Pancreas (tissue), 10 donors: ENCODE measurements around the gene ZKSCAN2. TPM values are rescaled to one million over a fixed set of nuclear protein-coding genes. Genes with fewer than 3 reads are reported as not detected.

Experiments used
- ATAC-seq, 4 donors: fragments of 200-7000 bp; cut with Tn5 transposase; one replicate each; pipeline versions ENCODE4 v1.8.0 to v1.9.1; 2020; ENCODE audit warnings: mild to moderate bottlenecking in 4 of 4, moderate library complexity in 4 of 4
- DNase-seq, 6 donors: peaks; one replicate each; pipeline ENCODE4 v3.0.0-alpha.2; 2020
- FAIRE-seq: peaks from 2 replicates; lab custom pipeline; 2012; peaks lifted over from hg19 to GRCh38; lab: Jason Lieb, UNC
- H3K27ac ChIP-seq, 4 donors: fragments of 200-600 bp; sonication (generic); 1 replicate in 3 of 4; 2 replicates in 1 of 4; pipeline versions ENCODE4 v1.5.0 to v1.8.0; 2020
- H3K27me3 ChIP-seq, 4 donors: fragments of 200-600 bp; one replicate each; pipeline ENCODE4 v1.8.0; 2021
- H3K36me3 ChIP-seq, 3 donors: fragments of 200-600 bp; sonication (generic) in 1 of 3; one replicate each; pipeline versions ENCODE4 v1.5.0 to v1.8.0; 2020 to 2021
- H3K4me1 ChIP-seq, 3 donors: fragments of 200-600 bp; one replicate each; pipeline ENCODE4 v1.8.0; 2021
- H3K4me3 ChIP-seq, 4 donors: fragments of 200-600 bp; sonication (generic) in 2 of 4; one replicate each; pipeline versions ENCODE4 v1.5.0 to v1.8.0; 2020 to 2021
- H3K9me3 ChIP-seq, 4 donors: fragments of 200-600 bp; one replicate each; pipeline ENCODE4 v1.8.0; 2021
- WGBS, 2 donors: extraction: QIAGEN DNeasy Blood & Tissue Kit; methylation state at CpG; one replicate each; pipeline ENCODE4 v1.1.7; 2013; 5-methylcytosine and 5-hydroxymethylcytosine counted together
- intact Hi-C, 3 donors: fragments of 100-400 bp; cut with DNase I; formaldehyde crosslinking; loops; one replicate each; pipeline versions ENCODE4 v1.11.1 to v1.14.2; 2022
- polyA plus RNA-seq, 2 donors: library from polyadenylated mRNA; stranded (reverse); fragments of 200-250 nt; gene quantifications; one replicate each; pipeline ENCODE4 v1.2.3, GENCODE V29; 2013
- total RNA-seq, 6 donors: library from RNA; stranded (reverse); fragmentation: NEBNext Ultra II Directional in 4 of 6; extraction: Animal tissue kit (Norgen Biotek cat#: 25700) in 4 of 6; gene quantifications; one replicate each; pipeline versions ENCODE4 v1.2.1 to v1.2.4, GENCODE V29; 2021 to 2023
- TF ChIP-seq, protein P1 (sequence below), 4 donors: fragments of 200-600 bp; sonication (generic) in 3 of 4; IDR thresholded peaks; one replicate each; pipeline versions ENCODE4 v1.5.0 to v1.8.0; 2021; ENCODE audit warnings: antibody characterized with exemption in 4 of 4
- donor health status: healthy with polysubstance abuse.
- donor health status: DM: no; HTN: no; CAD: no; lungs with moderate emphysema.
- donor health status: DM: no; HTN: no; CAD: no.
- donor health status: control.
- donor health status: control.
- donor health status: Bipolar disorder and iron deficiency.
- donor health status: DM: yes; HTN: yes; CAD: no.
- donor health status: DM: no; HTN: no; CAD: no.
- donor health status: DM: no; HTN: no; CAD: no.
- donor health status: DM: yes; HTN: yes; CAD: no.

ZKSCAN2 gene
- total and polyA plus RNA-seq, 8 donors: 0.80 to 2.6 (median 1.9) TPM

DNA sequence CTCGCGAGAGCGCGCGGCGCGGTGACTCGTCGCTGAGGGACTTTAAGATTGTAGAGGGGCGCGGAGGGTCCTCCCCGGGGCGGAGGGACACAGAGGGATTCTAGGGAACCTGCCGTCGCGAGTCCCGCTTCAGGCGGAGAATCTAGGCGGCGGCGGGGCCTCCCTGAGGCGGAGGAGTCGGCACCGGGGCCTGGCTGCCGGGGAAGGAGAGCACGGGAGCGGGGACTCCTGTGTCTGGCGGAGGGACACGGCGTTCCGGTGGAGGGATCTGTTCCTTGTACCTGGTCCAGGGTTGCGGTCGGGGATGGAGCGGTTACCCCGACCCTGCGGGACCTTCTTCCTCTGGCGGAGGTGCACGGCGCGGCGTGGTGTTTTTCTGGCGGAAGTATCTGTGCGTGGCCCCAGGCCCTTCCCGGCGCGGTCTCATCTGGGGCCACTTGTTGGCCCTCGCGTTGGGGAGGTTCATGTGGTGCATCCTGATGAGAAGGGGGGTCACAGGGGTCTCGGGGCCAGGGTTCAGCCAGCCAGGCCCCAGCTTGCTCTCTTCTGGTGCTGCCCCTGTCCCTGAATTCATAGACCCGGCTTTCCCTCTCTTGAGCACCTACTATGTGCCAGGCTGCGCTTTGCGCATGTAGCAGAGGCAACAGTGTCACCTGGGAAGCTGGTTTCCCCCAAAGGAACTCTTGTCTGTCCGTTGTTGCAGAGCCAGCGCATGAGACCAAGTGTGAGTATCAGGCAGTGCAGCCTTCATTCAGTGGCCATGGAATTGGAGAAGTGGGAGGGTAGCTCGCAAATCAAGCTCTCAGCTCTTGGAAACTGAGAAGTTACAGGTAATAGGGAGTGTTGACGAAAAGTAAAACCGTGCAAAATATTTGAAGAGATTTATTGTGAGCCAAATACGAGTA lies 563 bp upstream of the ZKSCAN2 start:
- intact Hi-C loops: no loop called here
- no peak for FAIRE-seq
- H3K27ac ChIP-seq: peak overlapping the region; percentile 97 to 99 (median 98)
- peak overlapping the region; percentile 74 to 80 (median 77) for H3K4me3 ChIP-seq
- ATAC-seq: peak; percentile 57 to 73 (median 66)
- TF ChIP-seq, protein P1, sequence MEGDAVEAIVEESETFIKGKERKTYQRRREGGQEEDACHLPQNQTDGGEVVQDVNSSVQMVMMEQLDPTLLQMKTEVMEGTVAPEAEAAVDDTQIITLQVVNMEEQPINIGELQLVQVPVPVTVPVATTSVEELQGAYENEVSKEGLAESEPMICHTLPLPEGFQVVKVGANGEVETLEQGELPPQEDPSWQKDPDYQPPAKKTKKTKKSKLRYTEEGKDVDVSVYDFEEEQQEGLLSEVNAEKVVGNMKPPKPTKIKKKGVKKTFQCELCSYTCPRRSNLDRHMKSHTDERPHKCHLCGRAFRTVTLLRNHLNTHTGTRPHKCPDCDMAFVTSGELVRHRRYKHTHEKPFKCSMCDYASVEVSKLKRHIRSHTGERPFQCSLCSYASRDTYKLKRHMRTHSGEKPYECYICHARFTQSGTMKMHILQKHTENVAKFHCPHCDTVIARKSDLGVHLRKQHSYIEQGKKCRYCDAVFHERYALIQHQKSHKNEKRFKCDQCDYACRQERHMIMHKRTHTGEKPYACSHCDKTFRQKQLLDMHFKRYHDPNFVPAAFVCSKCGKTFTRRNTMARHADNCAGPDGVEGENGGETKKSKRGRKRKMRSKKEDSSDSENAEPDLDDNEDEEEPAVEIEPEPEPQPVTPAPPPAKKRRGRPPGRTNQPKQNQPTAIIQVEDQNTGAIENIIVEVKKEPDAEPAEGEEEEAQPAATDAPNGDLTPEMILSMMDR (IDR thresholded peaks at IDR 0.05): no peak
- DNase-seq: peak; percentile 76 to 91 (median 80)
- H3K36me3 ChIP-seq: no peaks in the 10 kb centered on the region
- H3K27me3 ChIP-seq: no peaks in the 10 kb centered on the region
- WGBS, 2 donors: 2 to 4% methylated on average over 45 to 58 of the region's 58 CpGs
- H3K4me1 ChIP-seq: peaks cover 0 to 24% (median 14%) of the 10 kb centered on the region in 3 donors
- H3K9me3 ChIP-seq: no peaks in the 10 kb centered on the region

DNA sequence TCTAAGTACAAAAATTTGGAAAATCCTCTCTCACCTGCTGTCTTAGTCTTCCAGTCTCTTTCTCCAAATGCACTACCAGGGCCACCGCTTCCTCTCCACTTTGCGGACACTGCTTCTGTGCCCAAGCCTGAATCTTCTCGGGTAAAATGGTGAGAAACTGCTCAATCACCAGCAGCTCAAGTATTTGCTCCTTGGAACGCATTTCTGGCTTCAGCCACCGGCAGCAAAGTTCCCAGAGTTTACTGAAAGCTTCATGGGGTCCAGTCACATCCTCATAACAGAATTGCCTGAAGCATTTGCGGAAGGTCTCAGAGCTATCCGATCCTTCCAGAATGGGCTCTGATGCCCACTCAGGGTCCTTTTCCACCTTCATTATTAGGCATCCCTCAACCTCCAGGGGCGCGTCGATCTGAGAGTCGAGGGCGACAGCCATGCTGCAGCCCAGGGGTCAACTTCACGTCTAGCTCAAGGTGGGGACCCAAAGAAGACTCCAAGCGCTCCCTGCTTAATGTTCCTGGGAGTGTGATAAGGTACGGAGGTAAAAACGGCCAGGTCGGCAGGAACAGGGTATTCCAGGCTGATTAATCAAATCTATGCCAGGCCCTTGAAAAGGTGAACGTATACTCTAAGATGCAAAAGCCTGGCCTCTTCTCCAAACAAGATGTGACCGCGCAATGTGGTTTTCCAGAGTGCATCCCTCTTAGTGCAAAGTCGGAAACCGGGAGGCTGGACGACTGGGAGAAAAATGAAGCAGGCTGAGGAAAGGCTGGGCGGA lies 763 bp downstream of the ZKSCAN2 start:
- peaks cover 0 to 24% (median 14%) of the 10 kb centered on the region in 3 donors for H3K4me1 ChIP-seq
- FAIRE-seq (no peak), DNase-seq (peak in 2 of 6 donors; percentile 6 to 25), ATAC-seq (peak in 3 of 4 donors; percentile 0 to 2 (median 1))
- H3K36me3 ChIP-seq: peaks cover 0 to 12% (median 0%) of the 10 kb centered on the region in 3 donors
- H3K27me3 ChIP-seq: no peaks in the 10 kb centered on the region
- no peaks in the 10 kb centered on the region for H3K9me3 ChIP-seq
- peak overlapping the region; percentile 97 to 99 (median 98) for H3K27ac ChIP-seq
- H3K4me3 ChIP-seq: peak overlapping the region; percentile 74 to 80 (median 77)
- 1% methylated on average over 23 to 24 of the region's 24 CpGs for WGBS, 2 donors
- intact Hi-C loops: no loop called here
- TF ChIP-seq, protein P1 (IDR thresholded peaks at IDR 0.05): no peak

DNA sequence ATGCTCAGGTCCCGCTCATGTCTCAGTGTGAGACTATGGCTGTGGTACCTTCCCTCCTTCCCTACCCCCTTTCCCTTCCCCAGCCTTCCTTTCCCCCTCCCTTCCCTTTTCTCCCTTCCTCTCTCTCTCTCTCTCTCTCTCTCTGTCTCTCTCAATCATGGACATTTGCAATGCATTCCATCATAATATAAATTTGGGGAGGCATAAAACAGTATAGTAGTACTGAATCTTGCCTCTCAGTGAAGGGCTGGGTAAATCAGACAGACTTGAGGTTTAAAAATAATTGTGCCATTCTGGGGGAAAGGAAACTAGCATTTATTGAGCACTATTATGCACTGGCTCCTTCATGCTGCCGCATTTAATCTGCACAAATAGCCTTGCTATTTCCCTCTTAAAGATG lies 4.3 kb downstream of the ZKSCAN2 start:
- FAIRE-seq (no peak), ATAC-seq (no peak), DNase-seq (no peak)
- Histone ChIP-seq H3K27ac (no peak overlapping the region), H3K9me3 (no peaks in the 10 kb centered on the region), H3K27me3 (no peaks in the 10 kb centered on the region), H3K4me1 (peaks cover 0 to 16% (median 7%) of the 10 kb centered on the region in 3 donors), H3K36me3 (peaks cover 0 to 21% (median 0%) of the 10 kb centered on the region in 3 donors), H3K4me3 (no peak overlapping the region)
- intact Hi-C loops: no loop called here
- TF ChIP-seq, protein P1 (IDR thresholded peaks at IDR 0.05): no peak
- WGBS, 2 donors: 92 to 100% methylated on average over 2 of the region's 2 CpGs

DNA sequence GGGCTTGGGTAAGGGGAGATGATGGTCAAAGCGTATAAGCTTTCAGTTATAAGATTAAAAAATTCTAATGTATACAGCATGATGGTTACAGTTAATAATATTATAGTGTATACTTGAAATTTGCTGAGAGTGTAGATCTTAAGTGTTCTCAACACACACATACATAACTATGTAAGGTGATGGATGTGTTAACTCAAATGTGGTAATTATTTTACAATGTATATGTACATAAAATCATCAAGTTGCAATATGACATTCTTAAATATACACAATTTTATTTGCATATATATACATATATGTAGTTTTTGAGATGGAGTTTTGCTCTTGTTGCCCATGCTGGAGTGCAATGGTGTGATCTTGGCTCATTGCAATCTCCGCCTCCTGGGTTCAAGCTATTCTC lies 7.2 kb downstream of the ZKSCAN2 start:
- DNase-seq: no peak
- FAIRE-seq: no peak
- ATAC-seq: no peak
- no peak overlapping the region for H3K27ac ChIP-seq
- peaks cover 0 to 2% (median 0%) of the 10 kb centered on the region in 3 donors for H3K4me1 ChIP-seq
- 94 to 99% methylated on average over 2 of the region's 2 CpGs for WGBS, 2 donors
- intact Hi-C loops: no loop called here
- TF ChIP-seq, protein P1 (IDR thresholded peaks at IDR 0.05): no peak
- H3K27me3 ChIP-seq: no peaks in the 10 kb centered on the region
- peaks cover 0 to 32% (median 4%) of the 10 kb centered on the region in 3 donors for H3K36me3 ChIP-seq
- no peak overlapping the region for H3K4me3 ChIP-seq
- H3K9me3 ChIP-seq: no peaks in the 10 kb centered on the region
